GM19372 (cell line): ENCODE measurements around the gene PPIL3.
"Not testable (repeated sequence)": the region's sequence is repeated elsewhere in the genome, so short reads cannot be mapped to it uniquely, and the experiment has no call there.

Experiments used
- ATAC-seq: cut with Tn5 transposase; IDR thresholded peaks from one replicate; pipeline ENCODE4 v1.9.1; 2021; ENCODE audit warnings: mild to moderate bottlenecking, low read depth, moderate library complexity; ENCODE audit not compliant: unreplicated experiment

Gene PPIL3

DNA sequence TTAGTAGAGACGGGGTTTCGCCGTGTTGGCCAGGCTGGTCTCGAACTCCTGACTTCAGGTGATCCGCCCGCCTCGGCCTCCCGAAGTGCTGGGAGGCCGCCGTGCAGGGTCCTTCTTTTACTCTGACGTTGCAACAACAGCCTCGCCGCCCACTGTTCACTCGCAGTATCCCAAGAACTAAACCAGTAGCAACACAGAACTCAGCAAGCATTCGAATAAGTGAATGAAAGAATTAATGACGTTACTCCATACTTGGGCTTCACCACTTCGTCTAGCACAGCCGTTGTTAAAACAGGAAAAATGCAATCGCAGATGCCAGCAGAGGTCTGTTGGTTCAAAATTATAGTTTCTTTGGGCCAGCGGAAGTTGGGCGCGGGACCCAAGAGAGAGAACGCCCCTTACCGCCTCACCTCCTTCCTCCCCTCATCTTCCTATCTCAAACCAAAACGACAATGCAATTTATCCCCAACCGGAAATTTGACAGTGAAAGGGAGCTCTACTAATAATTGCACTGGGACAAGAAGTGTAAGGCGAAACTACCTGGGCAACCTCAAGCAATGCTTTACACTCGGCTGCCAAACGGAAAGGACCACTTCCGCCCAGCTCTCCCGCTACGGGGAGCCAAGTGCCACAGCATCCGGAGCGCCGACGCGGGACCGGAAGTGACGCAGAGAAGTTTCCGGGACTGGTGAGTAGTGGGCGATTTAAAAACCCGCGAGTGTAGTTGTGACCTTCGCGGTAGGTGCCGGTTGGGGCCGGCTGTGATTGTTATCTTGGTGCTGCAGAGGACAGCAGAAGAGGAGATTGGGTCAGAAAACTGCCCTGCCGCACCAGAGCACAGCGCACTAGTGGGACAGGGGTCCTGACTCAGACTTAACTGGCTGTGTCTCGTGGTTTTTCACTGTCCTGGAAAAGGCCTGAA lies at the start of gene PPIL3, which contains the start of gene NIF3L1:
Gene PPIL3, minus strand, starts transcription at position 374 of the 922 bp plus-strand sequence. CDS start 1,462 bp downstream, outside the sequence.
Gene NIF3L1, plus strand, starts transcription at position 668 of the 922 bp plus-strand sequence. CDS start 2,573 bp downstream, outside the sequence.
- ATAC-seq: peak; percentile 89

DNA sequence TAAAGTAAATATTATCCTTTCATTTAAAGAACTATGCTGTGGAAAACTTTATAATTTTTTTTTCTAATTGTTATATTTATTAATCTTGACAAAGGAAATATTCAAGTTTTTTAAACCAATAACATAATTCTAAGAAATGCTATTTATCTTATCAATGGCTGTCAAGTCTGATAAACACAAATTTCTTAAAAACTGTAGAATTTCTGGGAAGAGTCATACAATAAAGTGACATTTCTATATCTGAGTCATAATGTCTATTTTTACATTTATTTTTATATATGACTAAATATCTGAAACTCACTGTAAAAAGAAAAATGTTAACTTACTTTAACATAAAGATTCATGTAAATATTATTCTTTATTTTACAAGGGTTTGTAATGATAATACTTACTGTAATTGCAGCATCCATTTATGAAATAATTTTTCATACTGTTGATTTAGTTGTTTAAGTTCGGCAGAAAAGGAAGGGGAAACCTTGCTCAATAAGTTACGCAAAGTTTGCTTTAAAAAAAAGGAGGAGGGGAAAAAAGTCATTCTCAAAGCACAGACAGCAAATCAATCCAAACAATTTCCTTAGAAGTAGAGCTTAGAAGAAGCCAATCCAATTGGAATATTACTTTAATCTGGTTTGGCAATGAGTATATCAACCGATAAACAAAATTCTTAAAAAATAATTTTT lies 42.2 kb upstream of the PPIL3 start:
- ATAC-seq: no peak

DNA sequence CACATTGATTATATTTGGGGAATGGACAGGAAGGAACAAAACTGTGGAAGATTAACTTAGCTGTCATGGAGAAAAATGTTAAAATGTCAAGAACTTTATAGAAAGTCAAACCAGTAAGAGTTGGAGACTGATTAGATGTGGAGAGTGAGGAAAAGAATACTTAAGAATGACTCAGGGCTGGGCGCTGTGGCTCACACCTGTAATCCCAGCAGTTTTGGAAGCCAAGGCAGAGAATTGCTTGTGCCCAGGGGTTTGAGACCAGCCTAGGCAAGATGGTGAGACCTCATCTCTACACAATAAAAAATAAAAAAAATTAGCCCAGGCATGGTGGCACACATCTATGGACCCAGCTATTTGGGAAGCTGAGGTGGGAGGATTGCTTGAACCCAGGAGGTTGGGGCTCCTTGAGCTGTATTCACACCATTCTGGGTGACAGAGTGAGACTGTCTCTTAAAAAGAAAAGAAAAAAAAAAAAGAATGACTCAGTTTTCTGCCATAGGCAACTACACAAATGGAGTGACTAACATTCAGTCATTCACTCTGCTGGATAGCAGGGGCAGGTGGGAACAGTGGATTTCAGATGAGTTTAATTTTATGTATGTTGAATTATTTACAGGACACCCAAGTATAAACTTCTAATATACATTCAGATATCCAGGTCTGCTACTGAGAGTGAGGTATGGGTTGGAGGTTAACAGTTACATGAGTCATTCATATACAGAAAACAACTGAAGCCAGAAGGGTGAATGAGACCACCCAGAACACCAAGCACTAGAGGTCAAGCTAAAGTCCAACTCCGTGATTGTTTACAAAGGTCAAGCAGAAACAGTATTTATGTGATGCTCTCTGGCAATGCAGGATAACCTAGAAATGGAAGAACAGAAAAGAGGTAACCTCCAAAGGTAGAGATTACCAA lies 40.7 kb upstream of the PPIL3 start:
- ATAC-seq: no peak

DNA sequence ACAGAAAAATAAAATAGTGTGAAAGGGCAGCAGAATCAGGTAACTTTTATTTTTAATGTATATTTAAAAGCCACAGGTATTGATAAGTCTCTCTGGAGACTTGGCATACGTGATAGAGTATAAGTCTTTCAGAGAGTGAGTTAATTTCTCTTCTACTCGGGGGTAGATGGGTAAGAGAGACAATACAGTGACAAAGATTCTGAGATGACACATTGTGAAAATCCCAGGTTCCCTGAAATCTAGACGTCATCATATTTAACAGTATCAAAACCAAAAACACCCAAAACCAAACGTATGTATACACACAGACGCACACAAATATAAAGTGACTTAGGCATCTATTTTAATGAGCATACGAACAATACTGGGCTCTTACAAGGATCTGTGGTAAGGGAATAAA lies 33.6 kb upstream of the PPIL3 start:
- no peak for ATAC-seq

DNA sequence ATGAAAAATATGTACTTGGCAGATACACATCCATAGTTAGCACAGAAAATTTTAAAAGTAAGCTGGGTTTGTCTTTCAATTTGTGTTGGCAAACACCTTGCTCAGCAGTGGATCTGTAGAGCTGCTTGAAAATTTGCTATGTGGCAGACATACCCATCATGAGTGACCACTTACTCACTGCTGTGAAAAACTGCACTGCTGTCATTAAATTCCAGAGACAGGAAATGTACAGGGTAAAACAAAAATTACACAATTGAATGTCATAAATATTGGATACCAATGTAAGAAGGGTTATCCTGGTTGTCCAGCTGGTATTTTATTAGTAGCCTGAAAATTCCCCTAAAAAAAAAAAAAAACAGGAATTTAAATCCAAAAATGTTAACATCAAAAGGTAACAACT lies 24.8 kb upstream of the PPIL3 start:
- no peak for ATAC-seq

DNA sequence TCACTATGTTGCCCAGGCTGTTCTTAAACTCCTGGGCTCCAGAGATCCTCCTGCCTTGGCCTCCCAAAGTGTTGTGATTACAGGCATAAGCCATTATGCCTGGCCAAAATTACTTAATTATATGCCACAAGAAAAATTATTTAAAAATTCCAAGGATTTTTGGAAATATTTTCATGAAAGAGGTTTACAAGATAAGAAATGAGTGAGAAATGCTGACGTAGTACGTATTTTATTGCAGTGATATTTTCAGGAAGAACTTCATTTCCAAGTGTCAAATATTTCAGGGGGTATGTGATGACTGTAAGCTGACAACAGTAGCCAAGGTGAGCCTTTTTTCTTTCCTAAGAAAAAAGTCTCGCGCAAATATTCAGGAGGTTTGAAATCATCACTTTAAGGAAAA lies 21.1 kb upstream of the PPIL3 start:
- ATAC-seq: no peak

DNA sequence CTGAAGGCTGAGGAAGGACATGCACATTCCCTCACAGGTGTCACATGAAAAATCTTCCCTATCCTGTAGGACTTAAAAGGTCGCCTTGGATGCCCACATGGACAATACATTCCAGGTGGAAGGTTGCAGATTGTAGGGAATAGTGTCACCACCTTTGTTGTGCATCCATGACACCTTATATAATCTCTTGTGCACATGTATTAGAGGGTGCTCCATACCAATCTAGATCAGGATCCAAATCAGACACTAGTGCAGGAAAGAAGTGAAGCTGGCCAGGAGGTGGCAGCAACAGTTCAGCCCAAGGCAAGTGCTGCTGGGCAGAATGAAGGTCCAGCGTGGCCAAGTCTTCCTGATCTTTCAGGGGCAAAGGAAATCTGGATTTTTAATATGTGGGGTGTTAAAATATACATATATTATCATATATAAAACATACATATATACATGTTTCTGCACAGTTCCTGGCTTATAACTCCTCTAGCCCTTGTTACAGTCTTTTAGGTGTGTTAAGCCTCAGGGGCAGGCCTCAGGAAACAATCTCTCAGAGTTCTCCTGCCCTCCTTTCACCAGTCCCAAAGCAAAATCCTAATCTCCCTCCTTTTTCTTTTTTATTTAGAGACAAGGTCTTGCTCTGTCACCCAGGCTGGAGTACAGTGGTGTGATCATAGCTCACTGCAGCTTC lies 16.9 kb upstream of the PPIL3 start:
- no peak for ATAC-seq

DNA sequence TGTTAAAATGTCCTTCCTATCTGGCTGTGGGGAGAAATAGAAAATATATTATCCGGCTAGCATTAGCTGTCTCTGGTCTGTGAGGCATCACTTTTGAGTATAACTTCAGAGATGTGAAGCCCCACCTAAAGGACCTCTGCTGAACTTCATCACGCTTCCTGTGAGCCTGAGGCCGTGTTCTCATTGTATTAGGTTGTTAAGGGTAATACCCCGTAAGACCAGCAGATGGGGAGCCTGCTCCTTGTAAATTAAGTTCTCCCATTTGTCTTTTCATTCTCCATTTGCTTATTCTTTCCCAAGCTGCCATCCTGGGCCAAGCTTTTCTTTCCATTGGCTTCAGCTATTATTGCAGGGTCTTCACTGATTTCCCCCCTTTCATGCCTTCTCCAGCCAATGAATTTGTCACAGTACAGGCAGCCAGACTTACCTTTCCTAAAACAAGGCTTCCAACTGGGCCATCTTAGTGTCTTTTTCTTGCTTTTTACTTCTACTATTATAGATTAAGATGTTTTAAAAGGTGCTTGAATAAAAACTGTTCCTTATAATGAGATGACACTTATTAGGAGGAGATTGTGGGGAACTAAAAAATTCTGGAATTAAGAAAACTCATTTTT lies 12.7 kb upstream of the PPIL3 start:
- peak; percentile 97 for ATAC-seq

DNA sequence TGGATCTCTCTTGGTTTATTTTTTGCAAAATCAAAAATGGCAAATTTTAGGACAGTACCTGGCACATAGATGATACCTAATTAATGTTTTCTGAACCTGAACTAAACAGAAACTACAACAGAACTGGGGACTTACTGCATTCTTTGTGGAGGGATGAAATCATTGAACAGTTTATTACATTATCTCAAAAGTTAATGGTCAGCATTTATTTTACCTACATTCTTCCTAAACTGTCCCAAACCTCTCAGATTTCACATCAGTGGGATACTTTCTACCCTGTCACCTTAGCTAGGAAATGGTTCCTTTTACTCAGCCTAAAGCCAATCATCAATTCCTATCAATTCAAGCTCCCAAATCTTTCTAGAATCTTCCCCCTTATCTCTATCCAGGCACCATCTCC lies 10.6 kb upstream of the PPIL3 start:
- no peak for ATAC-seq

DNA sequence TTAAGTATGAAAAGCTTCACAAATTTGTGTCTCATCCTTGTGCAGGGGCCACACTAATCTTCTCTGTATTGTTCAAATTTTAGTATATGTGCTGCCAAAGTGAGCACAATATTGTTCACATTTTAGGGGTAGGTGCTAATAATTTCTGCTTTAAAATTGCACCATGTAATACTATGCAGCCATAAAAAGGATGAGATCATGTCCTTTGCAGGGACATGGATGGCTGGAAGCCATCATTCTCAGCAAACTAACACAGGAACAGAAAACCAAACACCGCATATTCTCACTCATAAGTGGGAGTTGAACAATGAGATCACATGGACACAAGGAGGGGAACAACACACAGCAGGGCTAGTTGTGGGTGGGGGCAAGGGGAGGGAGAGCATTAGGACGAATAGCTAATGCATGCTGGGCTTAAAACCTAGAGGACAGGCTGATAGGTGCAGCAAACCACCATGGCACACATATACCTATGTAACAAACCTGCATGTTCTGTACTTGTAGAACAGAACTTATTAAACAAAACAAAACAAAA lies 7.1 kb downstream of the PPIL3 start:
- not testable (repeated sequence) for ATAC-seq

DNA sequence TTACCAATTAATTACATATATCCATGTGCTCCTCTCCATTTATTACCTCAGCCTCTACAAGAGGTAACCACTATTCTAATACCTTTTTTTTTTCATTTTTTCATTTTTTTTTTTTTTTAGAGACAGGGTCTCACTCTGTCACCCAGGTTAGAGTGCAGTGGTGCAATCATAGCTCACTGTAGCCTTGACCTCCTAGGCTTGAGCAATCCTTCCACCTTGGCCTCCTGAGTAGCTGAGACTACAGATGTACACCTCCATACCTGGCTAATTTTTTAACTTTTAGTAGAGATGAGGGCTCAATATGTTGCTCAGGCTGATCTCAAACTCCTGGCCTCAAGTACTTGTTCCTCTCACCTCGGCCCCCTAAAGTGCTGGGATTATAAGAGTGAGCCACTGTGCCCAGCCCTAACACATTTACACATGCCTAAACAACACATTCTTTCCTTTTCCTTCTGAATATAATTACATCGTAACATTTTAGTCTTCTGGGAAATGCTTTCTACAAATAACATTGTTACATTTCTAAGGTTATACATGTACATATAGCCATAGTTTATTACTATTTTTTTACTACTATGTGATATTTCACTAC lies 10.5 kb downstream of the PPIL3 start:
- no peak for ATAC-seq

DNA sequence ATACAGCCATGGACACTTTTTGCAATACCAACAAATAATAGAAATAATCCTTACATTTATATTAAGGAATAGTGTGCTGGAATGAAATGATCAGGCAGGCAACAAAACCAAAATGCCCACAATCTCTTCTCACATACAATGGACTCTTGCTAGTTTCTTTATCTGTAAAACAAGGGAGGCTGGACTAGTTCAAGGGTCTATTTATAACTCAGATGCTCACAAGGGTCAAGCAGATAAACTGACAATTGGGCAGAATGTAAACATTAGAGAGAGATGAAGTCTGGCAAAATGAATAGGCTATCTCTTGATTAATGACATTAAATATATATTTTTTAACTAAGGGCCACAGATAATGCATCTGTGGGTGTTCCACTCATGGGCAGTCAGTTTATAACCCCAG lies 11.4 kb downstream of the PPIL3 start:
- no peak for ATAC-seq

DNA sequence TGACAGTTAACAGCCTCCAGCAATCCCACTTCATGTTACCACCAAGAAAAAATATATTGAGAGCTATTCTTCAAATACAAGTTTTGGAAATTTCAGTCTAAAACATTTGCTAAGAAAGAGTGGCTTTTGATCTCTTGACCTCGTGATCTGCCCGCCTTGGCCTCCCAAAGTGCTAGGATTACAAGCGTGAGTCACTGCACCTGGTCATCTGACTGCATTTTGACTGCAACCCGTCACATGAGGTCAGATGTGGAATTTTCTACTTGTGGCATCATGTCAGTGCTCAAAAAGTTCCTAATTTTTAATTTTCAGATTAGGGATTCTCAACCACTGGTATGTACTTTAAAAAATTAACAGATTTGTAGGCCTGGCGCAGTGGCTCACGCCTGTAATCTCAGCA lies 15.3 kb downstream of the PPIL3 start:
- no peak for ATAC-seq

DNA sequence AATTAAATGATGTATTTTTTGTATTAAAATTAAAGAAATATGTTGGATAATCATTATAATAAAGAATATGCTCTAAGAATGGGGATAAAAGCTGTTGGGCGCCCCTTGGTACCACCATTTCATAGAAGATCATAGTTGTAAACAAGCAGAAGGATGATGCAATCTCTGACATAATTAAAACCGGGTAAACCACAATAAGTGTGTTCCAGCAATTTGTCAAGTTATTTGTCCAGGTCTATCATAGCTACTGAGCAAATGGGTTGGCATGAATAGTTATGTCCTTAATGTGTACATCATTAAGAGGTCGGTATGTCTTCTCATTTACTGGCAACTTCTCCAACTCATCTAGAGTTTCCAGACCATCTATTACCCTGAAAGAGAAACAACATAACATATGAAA lies 17.7 kb downstream of the PPIL3 start:
- no peak for ATAC-seq

DNA sequence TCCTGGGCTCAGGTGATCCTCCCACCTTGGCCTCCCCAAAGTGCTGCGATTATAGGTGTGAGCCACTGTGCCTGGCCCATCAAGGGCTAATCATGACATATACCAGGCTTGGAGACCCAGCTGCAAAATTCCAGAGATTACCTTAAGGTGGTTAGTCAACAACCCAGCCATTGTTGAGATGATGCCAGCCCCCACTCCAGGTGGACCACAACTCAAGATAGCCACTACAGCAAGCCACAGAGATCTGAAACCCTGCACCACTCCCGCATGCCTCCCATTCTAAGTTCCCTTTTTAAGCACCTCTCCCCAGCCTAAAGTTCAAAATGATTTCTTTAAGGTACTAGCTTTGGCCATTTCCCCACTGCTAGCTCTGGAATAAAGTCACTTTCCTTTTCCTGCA lies 19.9 kb downstream of the PPIL3 start:
- no peak for ATAC-seq

DNA sequence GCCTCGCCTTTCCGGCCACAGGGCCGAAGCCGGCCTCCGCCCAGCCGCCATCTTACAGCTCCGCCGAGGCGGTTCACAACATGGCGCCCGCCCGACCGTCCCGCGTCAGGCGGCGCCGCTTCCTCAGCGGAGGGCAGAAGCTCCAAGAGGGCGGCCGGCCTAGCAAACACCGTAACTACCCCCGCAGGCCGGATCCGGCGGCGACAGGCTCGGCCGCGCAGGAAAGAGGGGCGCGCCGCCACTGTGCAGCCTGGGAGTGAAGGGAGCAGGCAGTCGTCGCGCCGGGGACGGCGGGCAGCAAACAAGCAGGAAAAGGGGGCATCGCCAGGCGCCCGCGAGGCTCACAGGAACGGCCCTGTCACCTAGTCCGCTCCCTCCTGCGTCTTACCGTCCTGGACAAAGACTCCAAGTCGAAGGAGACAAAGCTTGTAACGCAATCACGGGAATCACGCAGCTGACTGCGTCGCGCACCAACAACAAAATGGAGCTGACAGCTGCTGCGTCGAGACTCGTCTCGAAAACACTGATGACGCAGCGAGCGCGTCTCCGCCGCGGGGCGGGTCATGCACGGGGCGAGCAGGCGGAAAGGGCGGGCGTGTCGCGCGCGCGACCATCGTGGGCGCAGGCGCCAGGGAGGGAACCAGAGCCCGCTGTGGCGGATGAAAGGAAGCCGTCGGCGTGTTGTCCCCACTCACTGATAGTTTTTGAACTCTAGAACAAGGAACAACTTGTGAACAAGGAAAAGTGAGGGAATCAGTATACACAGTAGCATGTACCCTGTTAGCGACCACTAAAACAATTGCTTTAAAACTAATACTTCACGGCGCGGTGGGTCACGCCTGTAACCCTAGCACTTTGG lies 24.5 kb downstream of the PPIL3 start, which contains the start of gene CLK1:
Gene CLK1, minus strand, starts transcription at position 483 of the 859 bp plus-strand sequence. CDS start 2,796 bp downstream, outside the sequence.
- peak; percentile 80 for ATAC-seq

DNA sequence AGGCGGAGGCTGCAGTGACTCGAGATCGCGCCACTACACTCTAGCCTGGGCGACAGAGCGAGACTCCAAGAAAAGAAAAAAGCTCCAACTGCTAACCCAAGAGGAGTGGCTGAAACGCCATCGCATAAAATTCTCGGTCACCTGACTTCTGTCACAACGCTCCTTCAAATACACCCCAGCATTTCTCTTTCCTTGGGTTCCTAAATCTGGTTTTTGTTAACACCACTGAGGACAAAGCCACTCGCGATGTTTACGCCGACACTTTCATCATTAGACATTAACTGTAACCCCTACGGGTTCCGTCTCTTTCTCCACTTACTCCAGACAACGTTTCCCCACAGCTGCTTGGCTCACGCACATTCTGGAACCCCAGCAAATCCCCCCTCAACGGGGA lies 25.1 kb downstream of the PPIL3 start:
- ATAC-seq: peak; percentile 1

DNA sequence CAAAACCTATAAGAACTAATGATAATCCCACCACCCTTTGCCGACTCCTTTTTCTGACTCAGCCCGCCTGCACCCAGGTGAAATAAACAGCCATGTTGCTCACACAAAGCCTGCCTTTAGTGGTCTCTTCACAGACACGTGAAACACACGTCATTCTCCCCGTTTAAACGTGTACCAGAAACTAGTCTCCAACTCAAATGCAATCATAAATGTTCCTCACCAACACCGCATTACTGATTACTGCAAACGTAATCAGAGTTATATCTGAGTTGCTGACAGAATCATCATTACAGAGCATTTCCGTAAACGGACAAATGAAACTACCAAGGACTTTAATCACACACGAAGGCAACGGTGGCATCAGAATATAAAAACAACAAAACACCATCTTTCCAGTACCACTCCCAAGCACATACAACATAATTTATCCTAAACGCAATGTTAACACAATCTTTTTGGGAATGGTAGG lies 26.3 kb downstream of the PPIL3 start:
- ATAC-seq: no peak
